GM21619 (cell line): Measurements from ENCODE around the gene ATG9A.
"Not testable (repeated sequence)": the region's sequence is repeated elsewhere in the genome, so short reads cannot be mapped to it uniquely, and the experiment has no call there.

Source experiments
- ATAC-seq: cut with Tn5 transposase; IDR thresholded peaks from one replicate; pipeline ENCODE4 v1.9.1; 2021; ENCODE audit not compliant: unreplicated experiment

Gene ATG9A

DNA sequence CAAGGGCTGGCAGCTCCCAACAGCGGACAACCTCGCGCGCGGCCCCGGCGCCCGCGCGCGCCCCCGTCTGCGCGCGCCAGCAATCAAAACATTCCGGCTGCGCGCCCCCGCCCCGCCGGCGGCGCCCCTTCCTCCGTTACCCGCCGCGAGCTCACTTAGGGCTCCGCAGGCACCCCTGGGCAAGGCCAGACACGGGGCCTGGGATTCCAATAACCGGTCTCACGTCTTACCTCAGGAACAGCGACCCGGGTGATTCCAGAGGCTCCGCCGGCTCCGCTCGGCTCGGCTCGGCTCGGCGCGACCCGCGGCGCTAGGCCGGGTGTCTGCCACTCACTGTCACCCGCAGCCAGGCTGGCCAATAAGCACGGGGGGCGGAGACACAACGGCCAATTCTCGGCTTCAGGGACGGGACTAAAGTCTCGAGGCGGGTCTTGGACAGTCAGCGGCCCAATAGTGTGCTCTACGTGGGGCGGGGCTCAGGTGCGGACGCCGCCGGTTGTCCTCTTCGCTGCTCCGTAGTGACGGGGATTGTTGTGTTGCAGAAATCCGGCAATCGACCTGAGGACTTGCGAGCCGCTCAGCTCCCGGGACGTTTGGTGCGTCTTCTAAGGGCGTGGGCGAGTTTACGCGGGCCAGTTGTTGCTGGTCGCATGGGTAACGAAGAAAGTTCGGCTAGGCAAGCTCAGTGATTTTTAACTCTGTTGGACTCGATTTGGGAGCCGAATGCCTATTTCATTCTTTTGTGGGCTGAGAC lies at the start of gene ATG9A, which contains the start of gene ANKZF1:
Gene ATG9A (minus strand): TSS at position 332 of the 754 bp plus-strand sequence. CDS start 1,612 bp downstream, outside the sequence.
Gene ANKZF1 (plus strand): TSS at position 502 of the 754 bp plus-strand sequence. CDS start 452 bp downstream, outside the sequence.
- ATAC-seq = peak; percentile 95

- no peak for ATAC-seq
Observed at GRCh38 chr2:219278655-219279150, 49.3 kb upstream of the ATG9A start.

GRCh38 chr2:219277703-219278654 lies 48.5 kb upstream of the ATG9A start:
- peak; percentile 23 for ATAC-seq

- no peak for ATAC-seq
Observed at GRCh38 chr2:219274361-219274921, 45.0 kb upstream of the ATG9A start.

GRCh38 chr2:219273937-219274336 lies 44.5 kb upstream of the ATG9A start:
- ATAC-seq = no peak

DNA sequence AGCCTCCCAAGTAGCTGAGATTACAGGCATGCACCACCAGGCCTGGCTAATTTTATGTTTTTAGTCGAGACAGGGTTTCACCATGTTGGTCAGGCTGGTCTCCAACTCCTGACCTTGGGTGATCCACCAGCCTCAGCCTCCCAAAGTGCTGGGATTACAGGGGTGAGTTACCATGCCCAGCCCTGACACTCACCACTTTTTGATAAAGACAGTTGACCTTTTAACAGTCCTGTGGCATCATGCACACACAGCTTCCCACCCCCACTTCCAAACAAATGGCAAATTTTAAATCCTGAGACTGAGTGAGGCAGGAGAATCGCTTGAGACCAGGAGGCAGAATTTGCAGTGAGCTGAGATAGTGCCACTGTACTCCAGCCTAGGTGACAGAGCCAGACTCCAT lies 43.6 kb upstream of the ATG9A start:
- ATAC-seq = no peak

DNA sequence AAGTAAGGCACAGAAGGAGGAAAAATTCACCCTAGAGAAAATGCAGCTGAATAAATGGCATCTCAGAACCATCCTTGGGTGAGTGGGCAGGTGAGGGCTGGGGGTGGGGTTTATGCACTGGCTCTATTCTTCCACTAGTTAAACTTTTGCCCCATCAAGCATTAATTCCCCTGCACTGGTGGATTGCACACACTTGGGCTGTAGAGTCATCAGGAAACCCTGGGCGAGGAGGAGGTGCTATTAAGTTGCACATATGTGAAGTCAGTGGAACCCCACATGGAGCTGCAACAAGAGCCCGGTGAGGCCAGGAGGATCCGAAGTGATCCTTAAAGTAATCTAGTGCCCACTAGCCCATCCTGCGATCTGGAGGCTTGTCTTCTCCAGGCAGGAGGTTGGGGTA lies 42.9 kb upstream of the ATG9A start:
- no peak for ATAC-seq

DNA sequence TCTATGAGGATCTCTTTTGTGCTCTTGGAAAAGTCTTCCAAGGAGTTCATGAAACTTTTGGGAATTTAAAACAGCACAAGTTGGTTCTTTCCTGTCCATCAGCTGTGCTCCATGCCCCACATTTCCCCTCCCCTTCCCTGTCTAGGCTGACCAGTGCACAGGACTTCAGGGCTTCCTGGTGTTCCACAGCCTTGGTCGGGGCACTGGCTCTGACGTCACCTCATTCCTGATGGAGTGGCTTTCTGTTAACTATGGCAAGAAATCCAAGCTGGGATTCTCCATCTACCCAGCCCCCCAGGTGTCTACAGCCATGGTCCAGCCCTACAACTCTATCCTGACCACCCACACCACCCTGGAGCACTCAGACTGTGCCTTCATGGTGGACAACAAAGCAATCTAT lies 41.6 kb upstream of the ATG9A start:
- ATAC-seq = no peak

GRCh38 chr2:219270055-219270372 lies 40.6 kb upstream of the ATG9A start:
- ATAC-seq = no peak

DNA sequence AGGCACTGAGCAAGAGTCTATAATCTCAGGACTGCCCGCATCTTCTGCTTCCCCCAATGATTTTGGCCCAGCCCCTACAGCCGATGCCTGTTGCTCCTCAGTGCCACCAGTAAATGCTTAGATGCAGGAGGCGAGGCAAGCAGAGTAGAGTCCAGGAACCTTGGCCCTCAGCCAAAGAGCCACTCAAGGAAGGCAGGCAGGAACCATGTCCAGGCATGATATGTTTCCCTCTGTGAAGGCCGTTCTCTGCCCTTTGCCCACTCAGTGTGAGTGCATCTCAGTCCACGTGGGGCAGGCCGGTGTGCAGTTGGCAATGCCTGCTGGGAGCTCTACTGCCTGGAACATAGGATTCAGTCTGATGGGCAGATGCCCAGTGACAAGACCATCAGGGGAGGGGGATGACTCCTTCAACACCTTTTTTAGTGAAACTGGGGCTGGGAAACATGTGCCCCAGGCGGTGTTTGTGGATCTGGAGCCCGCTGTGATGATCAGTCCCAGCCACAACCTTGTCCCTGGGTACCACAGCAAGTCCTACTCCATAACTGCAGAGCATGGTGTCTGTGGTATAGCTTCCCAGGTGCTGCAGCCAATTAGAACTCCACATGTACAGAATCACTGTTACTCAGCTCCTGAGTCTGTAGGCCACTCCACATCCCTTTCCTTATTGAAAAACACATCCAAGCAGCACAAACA lies 40.1 kb upstream of the ATG9A start:
- no peak for ATAC-seq

- no peak for ATAC-seq
Observed at GRCh38 chr2:219268294-219268693, 38.9 kb upstream of the ATG9A start.

GRCh38 chr2:219266886-219267285 lies 37.5 kb upstream of the ATG9A start:
- ATAC-seq = no peak

DNA sequence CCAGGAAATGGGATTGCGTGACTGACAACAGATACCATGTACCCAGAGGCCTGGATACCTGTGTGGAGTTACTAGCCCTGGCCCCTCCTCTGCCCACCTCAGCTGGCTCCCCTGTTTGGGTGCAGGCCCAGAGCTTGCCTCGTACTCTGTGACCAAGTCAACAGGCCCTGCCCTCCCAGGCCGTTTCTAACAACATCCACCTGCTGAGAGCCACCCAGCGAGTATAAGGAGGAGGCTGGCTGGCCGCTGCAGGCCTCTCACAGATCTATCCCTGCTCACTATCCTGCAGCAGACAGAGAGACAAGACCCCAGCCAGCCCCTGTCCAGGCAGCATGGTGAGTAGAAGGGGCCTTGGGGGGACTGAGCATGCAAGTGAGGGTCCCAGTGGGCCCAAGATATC lies 36.8 kb upstream of the ATG9A start:
- no peak for ATAC-seq

- no peak for ATAC-seq
Observed at GRCh38 chr2:219261024-219261855, 31.8 kb upstream of the ATG9A start.

GRCh38 chr2:219258942-219259341 lies 29.5 kb upstream of the ATG9A start:
- not testable (repeated sequence) for ATAC-seq

GRCh38 chr2:219254590-219255201 lies 25.3 kb upstream of the ATG9A start:
- ATAC-seq = peak; percentile 23

DNA sequence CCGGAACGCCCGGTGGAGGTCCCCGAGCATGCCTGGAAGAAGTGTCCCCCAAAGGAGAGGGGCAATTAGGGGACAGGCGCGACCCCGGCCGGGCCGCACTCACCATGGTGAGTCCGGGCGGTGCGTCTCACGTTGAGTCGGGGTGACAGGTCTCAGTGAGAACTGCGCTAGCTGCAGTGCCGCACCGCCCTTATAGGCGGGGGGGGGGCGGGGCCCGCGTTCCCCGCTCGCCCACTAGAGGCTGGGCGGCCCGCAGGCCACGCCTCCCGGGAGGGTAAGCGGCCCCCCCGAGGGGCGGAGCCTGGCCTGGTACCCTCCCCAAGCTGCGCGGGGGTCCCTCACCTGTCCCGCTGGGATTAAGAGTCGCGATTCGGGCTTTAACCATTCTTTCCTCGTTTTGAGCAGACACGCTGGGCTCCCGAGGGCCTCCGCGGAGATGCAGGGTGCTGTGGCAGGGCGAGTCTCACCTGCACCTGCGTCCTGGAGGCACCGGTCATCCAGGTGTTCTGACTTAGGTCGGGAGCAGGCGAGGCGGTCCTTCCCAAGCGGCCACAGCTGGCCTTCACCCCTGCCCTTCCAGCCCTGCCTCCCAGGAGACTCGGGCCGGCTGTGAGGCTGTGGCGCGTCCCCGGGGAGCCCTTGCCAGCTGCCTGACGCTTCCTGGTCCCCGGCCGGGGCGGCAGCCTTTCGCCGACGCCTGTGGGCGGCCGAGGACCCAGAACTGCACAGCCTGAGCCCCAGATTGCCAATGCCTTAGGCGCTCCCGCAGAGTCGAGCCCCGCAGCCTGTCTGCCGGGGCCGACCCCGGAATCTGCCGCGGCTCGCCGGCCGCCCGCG lies 24.5 kb upstream of the ATG9A start, which contains the start of gene TUBA4A:
Gene TUBA4A (minus strand): TSS at position 166 of the 837 bp plus-strand sequence. CDS start 60 bp downstream, at position 106.
- peak; percentile 39 for ATAC-seq
